Loucy (cell line): ENCODE measurements around the gene ARMC8.

ENCODE experiments used
- EZH2phosphoT487 ChIP-seq: fragments of 200-600 bp; IDR thresholded peaks from 2 replicates; pipeline ENCODE4 v1.6.1; 2018; ENCODE audit warnings: antibody characterized with exemption, mild to moderate bottlenecking, moderate library complexity, borderline replicate concordance
- TF ChIP-seq, protein P1 (sequence below): fragments of 200-600 bp; sonication (generic); conservative IDR thresholded peaks from 2 replicates; pipeline ENCODE4 v1.5.1; 2014; ENCODE audit warnings: mild to moderate bottlenecking, antibody characterized with exemption, low read length

GRCh38 chr3:138297059-138297607, 110.0 kb downstream of the ARMC8 start:
- no peak for TF ChIP-seq EZH2phosphoT487
- TF ChIP-seq, protein P1, sequence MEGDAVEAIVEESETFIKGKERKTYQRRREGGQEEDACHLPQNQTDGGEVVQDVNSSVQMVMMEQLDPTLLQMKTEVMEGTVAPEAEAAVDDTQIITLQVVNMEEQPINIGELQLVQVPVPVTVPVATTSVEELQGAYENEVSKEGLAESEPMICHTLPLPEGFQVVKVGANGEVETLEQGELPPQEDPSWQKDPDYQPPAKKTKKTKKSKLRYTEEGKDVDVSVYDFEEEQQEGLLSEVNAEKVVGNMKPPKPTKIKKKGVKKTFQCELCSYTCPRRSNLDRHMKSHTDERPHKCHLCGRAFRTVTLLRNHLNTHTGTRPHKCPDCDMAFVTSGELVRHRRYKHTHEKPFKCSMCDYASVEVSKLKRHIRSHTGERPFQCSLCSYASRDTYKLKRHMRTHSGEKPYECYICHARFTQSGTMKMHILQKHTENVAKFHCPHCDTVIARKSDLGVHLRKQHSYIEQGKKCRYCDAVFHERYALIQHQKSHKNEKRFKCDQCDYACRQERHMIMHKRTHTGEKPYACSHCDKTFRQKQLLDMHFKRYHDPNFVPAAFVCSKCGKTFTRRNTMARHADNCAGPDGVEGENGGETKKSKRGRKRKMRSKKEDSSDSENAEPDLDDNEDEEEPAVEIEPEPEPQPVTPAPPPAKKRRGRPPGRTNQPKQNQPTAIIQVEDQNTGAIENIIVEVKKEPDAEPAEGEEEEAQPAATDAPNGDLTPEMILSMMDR = no peak
